Measurements from ENCODE around the gene POU2F3.

- TF ChIP-seq, protein P1, sequence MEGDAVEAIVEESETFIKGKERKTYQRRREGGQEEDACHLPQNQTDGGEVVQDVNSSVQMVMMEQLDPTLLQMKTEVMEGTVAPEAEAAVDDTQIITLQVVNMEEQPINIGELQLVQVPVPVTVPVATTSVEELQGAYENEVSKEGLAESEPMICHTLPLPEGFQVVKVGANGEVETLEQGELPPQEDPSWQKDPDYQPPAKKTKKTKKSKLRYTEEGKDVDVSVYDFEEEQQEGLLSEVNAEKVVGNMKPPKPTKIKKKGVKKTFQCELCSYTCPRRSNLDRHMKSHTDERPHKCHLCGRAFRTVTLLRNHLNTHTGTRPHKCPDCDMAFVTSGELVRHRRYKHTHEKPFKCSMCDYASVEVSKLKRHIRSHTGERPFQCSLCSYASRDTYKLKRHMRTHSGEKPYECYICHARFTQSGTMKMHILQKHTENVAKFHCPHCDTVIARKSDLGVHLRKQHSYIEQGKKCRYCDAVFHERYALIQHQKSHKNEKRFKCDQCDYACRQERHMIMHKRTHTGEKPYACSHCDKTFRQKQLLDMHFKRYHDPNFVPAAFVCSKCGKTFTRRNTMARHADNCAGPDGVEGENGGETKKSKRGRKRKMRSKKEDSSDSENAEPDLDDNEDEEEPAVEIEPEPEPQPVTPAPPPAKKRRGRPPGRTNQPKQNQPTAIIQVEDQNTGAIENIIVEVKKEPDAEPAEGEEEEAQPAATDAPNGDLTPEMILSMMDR (IDR thresholded peaks at IDR 0.05), result no peak
- no peak for TF ChIP-seq POLR2A (IDR thresholded peaks at IDR 0.05)
Measured at GRCh38 chr11:120268686-120269085, 28.7 kb downstream of the POU2F3 start.

Measured in testis (tissue), 2 donors.